HEK293 (cell line): Measurements from ENCODE around the gene USP50.

Experiments
- CTCF ChIA-PET: fragments of 350-600 bp; formaldehyde crosslinking; extraction: SDS; loops from one replicate; lab custom pipeline; 2021; ENCODE audit warnings: antibody characterized with exemption; lab: Yijun Ruan, JAX
- POLR2A ChIA-PET: fragments of 300-600 bp; formaldehyde crosslinking; extraction: SDS; loops from one replicate; lab custom pipeline; 2020; ENCODE audit warnings: antibody characterized with exemption, inconsistent platforms; lab: Yijun Ruan, JAX
- H3K27ac ChIP-seq: fragments of 200-500 bp; sonication (Bioruptor generic); 2 replicates; pipeline ENCODE4 v1.5.1; 2014; ENCODE audit warnings: low read depth, low read length, control low read depth, inconsistent platforms; ENCODE audit errors: extremely low read depth
- H3K36me3 ChIP-seq, 2 experiments: fragments of 200-500 bp in 1 of 2; sonication (Bioruptor generic) in 1 of 2; 1 replicate in 1 of 2; 2 replicates in 1 of 2; pipeline ENCODE4 v1.5.1; 2014 to 2017; ENCODE audit warnings: inconsistent platforms in 2 of 2, low read length in 2 of 2; ENCODE audit not compliant: control insufficient read depth in 2 of 2, insufficient read depth in 1 of 2
- H3K4me1 ChIP-seq: fragments of 200-500 bp; sonication (Bioruptor generic); 2 replicates; pipeline ENCODE4 v1.5.1; 2014; ENCODE audit warnings: mild to moderate bottlenecking, low read length, inconsistent platforms; ENCODE audit not compliant: control insufficient read depth, insufficient read depth
- H3K4me3 ChIP-seq: 2 replicates; pipeline ENCODE4 v1.5.1; 2011; ENCODE audit warnings: low read depth, mild to moderate bottlenecking, control low read depth, low read length, moderate library complexity
- H3K9me3 ChIP-seq: fragments of 200-500 bp; sonication (Bioruptor generic); 2 replicates; pipeline ENCODE4 v1.5.1; 2014; ENCODE audit warnings: low read depth, low read length, inconsistent platforms; ENCODE audit not compliant: control insufficient read depth, insufficient read depth
- BCL6B ChIP-seq: fragments of 450-650 bp; formaldehyde crosslinking; IDR thresholded peaks from 2 replicates; pipeline ENCODE4 v1.5.1; 2017; ENCODE audit warnings: missing biosample characterization, missing genetic modification characterization
- HOXD13 ChIP-seq: sonication (generic); formaldehyde crosslinking; IDR thresholded peaks from 2 replicates; pipeline ENCODE4 v1.8.0; 2022; ENCODE audit warnings: missing genetic modification reagents, borderline replicate concordance
- KLF10 ChIP-seq: fragments of 450-650 bp; IDR thresholded peaks from 2 replicates; pipeline ENCODE4 v1.5.1; 2018; ENCODE audit warnings: missing biosample characterization, mild to moderate bottlenecking, missing genetic modification characterization
- SCRT1 ChIP-seq: fragments of 450-650 bp; formaldehyde crosslinking; IDR thresholded peaks from 2 replicates; pipeline ENCODE4 v1.5.1; 2016; ENCODE audit warnings: missing biosample characterization, missing genetic modification characterization, borderline replicate concordance
- ZBTB11 ChIP-seq: fragments of 450-650 bp; formaldehyde crosslinking; conservative IDR thresholded peaks from 2 replicates; pipeline ENCODE4 v1.5.1; 2016; ENCODE audit warnings: low read depth, missing biosample characterization, missing genetic modification characterization
- ZBTB26 ChIP-seq: fragments of 450-650 bp; formaldehyde crosslinking; optimal IDR thresholded peaks from 2 replicates; pipeline ENCODE3; 2016; ENCODE audit warnings: missing biosample characterization, mild to moderate bottlenecking, missing genetic modification characterization
- ZNF132 ChIP-seq: fragments of 450-650 bp; formaldehyde crosslinking; IDR thresholded peaks from 2 replicates; pipeline ENCODE4 v1.5.1; 2017; ENCODE audit warnings: missing biosample characterization, missing genetic modification characterization, borderline replicate concordance
- ZNF138 ChIP-seq: fragments of 450-650 bp; formaldehyde crosslinking; IDR thresholded peaks from 2 replicates; pipeline ENCODE4 v1.5.1; 2016; ENCODE audit warnings: missing biosample characterization, missing genetic modification characterization, borderline replicate concordance
- ZNF16 ChIP-seq: fragments of 450-650 bp; formaldehyde crosslinking; IDR thresholded peaks from 2 replicates; pipeline ENCODE4 v1.5.1; 2016; ENCODE audit warnings: low read depth, missing biosample characterization, missing genetic modification characterization
- ZNF184 ChIP-seq: fragments of 450-650 bp; IDR thresholded peaks from 2 replicates; pipeline ENCODE4 v1.5.1; 2018; ENCODE audit warnings: missing biosample characterization, mild to moderate bottlenecking, missing genetic modification characterization
- ZNF202 ChIP-seq: fragments of 450-650 bp; formaldehyde crosslinking; IDR thresholded peaks from 2 replicates; pipeline ENCODE4 v1.5.1; 2016; ENCODE audit warnings: missing biosample characterization, missing genetic modification characterization, borderline replicate concordance
- ZNF292 ChIP-seq: fragments of 450-650 bp; formaldehyde crosslinking; IDR thresholded peaks from 2 replicates; pipeline ENCODE4 v1.5.1; 2016; ENCODE audit warnings: low read depth, missing biosample characterization, missing genetic modification characterization, borderline replicate concordance
- ZNF398 ChIP-seq: fragments of 450-650 bp; formaldehyde crosslinking; IDR thresholded peaks from 2 replicates; pipeline ENCODE4 v1.5.1; 2017; ENCODE audit warnings: missing biosample characterization, missing genetic modification characterization
- ZNF426 ChIP-seq: fragments of 450-650 bp; formaldehyde crosslinking; IDR thresholded peaks from 2 replicates; pipeline ENCODE4 v1.5.1; 2017; ENCODE audit warnings: missing biosample characterization, missing genetic modification characterization, mild to moderate bottlenecking, inconsistent platforms, moderate library complexity
- ZNF529 ChIP-seq: fragments of 450-650 bp; formaldehyde crosslinking; IDR thresholded peaks from 2 replicates; pipeline ENCODE4 v1.5.1; 2017; ENCODE audit warnings: missing genetic modification characterization, missing biosample characterization; ENCODE audit not compliant: insufficient replicate concordance
- ZNF549 ChIP-seq: fragments of 450-650 bp; IDR thresholded peaks from 2 replicates; pipeline ENCODE4 v1.5.1; 2018; ENCODE audit warnings: missing biosample characterization, missing genetic modification characterization, mild to moderate bottlenecking, inconsistent platforms, moderate library complexity
- ZNF600 ChIP-seq: fragments of 450-650 bp; formaldehyde crosslinking; IDR thresholded peaks from 2 replicates; pipeline ENCODE4 v1.5.1; 2016; ENCODE audit warnings: missing biosample characterization, missing genetic modification characterization
- ZNF624 ChIP-seq: fragments of 450-650 bp; formaldehyde crosslinking; IDR thresholded peaks from 2 replicates; pipeline ENCODE4 v1.5.1; 2017; ENCODE audit warnings: missing biosample characterization, missing genetic modification characterization
- ZNF645 ChIP-seq: fragments of 450-650 bp; formaldehyde crosslinking; IDR thresholded peaks from 2 replicates; pipeline ENCODE4; 2016; ENCODE audit warnings: missing biosample characterization, missing genetic modification characterization
- ZNF776 ChIP-seq: fragments of 450-650 bp; formaldehyde crosslinking; IDR thresholded peaks from 2 replicates; pipeline ENCODE4 v1.5.0; 2017; ENCODE audit warnings: missing biosample characterization, missing genetic modification characterization, borderline replicate concordance
- ZSCAN16 ChIP-seq: fragments of 450-650 bp; formaldehyde crosslinking; IDR thresholded peaks from 2 replicates; pipeline ENCODE4 v1.5.1; 2016; ENCODE audit warnings: missing biosample characterization, missing genetic modification characterization
- TF ChIP-seq, protein P1 (sequence below): fragments of 450-650 bp; formaldehyde crosslinking; IDR thresholded peaks from 2 replicates; pipeline ENCODE4 v1.5.1; 2017; ENCODE audit warnings: missing biosample characterization, mild to moderate bottlenecking, missing genetic modification characterization, moderate library complexity

The USP50 gene

GRCh38 chr15:50556642-50557371 lies 10.3 kb upstream of the USP50 start:
- H3K27ac ChIP-seq, result no peak overlapping the region
- TF ChIP-seq ZNF398 (tag by site-specific recombination) (no peak), KLF10 (tag by site-specific recombination) (no peak), ZNF776 (tag by site-specific recombination) (no peak), HOXD13 (no peak), ZNF16 (no peak), ZBTB26 (tag by site-specific recombination) (no peak), ZNF624 (tag by site-specific recombination) (no peak), ZNF426 (tag by site-specific recombination) (no peak), ZBTB11 (no peak)
- TF ChIP-seq, all 188 proteins: peak for 0
- CTCF ChIA-PET, result no interaction called here
- Histone ChIP-seq H3K4me1 (no peaks in the 10 kb centered on the region), H3K36me3 (peaks cover 0 to 7% of the 10 kb centered on the region in 2 experiments; a peak in 2 of 3 replicates), H3K4me3 (no peak overlapping the region), H3K9me3 (no peaks in the 10 kb centered on the region)
- POLR2A ChIA-PET, result no interaction called here

- Histone ChIP-seq H3K9me3 (no peaks in the 10 kb centered on the region), H3K4me1 (no peaks in the 10 kb centered on the region), H3K4me3 (no peak overlapping the region), H3K27ac (no peak overlapping the region), H3K36me3 (no peaks in the 10 kb centered on the region)
- ChIA-PET CTCF (no interaction called here), POLR2A (no interaction called here)
- TF ChIP-seq ZNF16 (no peak), ZNF202 (tag by site-specific recombination) (no peak), ZNF600 (tag by site-specific recombination) (no peak), ZNF549 (tag by site-specific recombination) (no peak), ZSCAN16 (no peak), BCL6B (tag by site-specific recombination) (no peak), ZNF292 (no peak), ZNF132 (no peak), ZNF184 (no peak), ZNF138 (no peak), ZNF529 (tag by site-specific recombination) (no peak), SCRT1 (tag by site-specific recombination) (no peak), ZNF645 (tag by site-specific recombination) (no peak)
- TF ChIP-seq, protein P1, sequence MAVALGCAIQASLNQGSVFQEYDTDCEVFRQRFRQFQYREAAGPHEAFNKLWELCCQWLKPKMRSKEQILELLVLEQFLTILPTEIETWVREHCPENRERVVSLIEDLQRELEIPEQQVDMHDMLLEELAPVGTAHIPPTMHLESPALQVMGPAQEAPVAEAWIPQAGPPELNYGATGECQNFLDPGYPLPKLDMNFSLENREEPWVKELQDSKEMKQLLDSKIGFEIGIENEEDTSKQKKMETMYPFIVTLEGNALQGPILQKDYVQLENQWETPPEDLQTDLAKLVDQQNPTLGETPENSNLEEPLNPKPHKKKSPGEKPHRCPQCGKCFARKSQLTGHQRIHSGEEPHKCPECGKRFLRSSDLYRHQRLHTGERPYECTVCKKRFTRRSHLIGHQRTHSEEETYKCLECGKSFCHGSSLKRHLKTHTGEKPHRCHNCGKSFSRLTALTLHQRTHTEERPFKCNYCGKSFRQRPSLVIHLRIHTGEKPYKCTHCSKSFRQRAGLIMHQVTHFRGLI, result no peak
Measured at GRCh38 chr15:50552238-50552637, 5.8 kb upstream of the USP50 start.
